ENCODE results near the gene NUDT14.

NUDT14 gene

GRCh38 chr14:105227346-105227745 is 46.2 kb upstream of the NUDT14 start:
- TF ChIP-seq CTCF (IDR thresholded peaks at IDR 0.05; ENCODE audit: low read depth, low read length): no peak
- no peak for TF ChIP-seq EZH2phosphoT487 (IDR thresholded peaks at IDR 0.05; ENCODE audit: low read depth)
- Histone ChIP-seq H3K9ac (ENCODE audit: low read length) (no peak overlapping the region), H3K4me3 (ENCODE audit: low read length) (no peak overlapping the region), H3K36me3 (replicated peaks; ENCODE audit: low read depth, low read length) (peaks cover 11% of the 10 kb centered on the region), H3K4me1 (ENCODE audit: low read length) (no peaks in the 10 kb centered on the region), H4K20me1 (ENCODE audit: insufficient read depth, low read length) (no peaks in the 10 kb centered on the region), H3K79me2 (ENCODE audit: low read length) (0 out of 2 replicates have a peak, but pooled peaks cover 3% of the 10 kb centered on the region), H3K27ac (ENCODE audit: low read length) (no peak overlapping the region), H3K4me2 (ENCODE audit: low read length) (no peak overlapping the region), H3K27me3 (ENCODE audit: low read depth, low read length) (no peaks in the 10 kb centered on the region), H3K9me3 (ENCODE audit: insufficient read depth, low read length) (no peaks in the 10 kb centered on the region; the same call in 1 of the 2 replicates), H2AFZ (ENCODE audit: low read depth, low read length) (no peak overlapping the region)

GRCh38 chr14:105226198-105226597 is 45.1 kb upstream of the NUDT14 start:
- H3K79me2 ChIP-seq (ENCODE audit: low read length): no peaks in the 10 kb centered on the region
- H3K9me3 ChIP-seq (ENCODE audit: insufficient read depth, low read length): no peaks in the 10 kb centered on the region
- no peak overlapping the region for H3K27ac ChIP-seq (ENCODE audit: low read length)
- no peaks in the 10 kb centered on the region for H4K20me1 ChIP-seq (ENCODE audit: insufficient read depth, low read length)
- no peak overlapping the region for H3K9ac ChIP-seq (ENCODE audit: low read length)
- no peaks in the 10 kb centered on the region for H3K4me1 ChIP-seq (ENCODE audit: low read length)
- H3K4me3 ChIP-seq (ENCODE audit: low read length): no peak overlapping the region
- H3K4me2 ChIP-seq (ENCODE audit: low read length): no peak overlapping the region
- no peaks in the 10 kb centered on the region for H3K27me3 ChIP-seq (ENCODE audit: low read depth, low read length)
- no peak overlapping the region for H2AFZ ChIP-seq (ENCODE audit: low read depth, low read length)
- peaks cover 11% of the 10 kb centered on the region for H3K36me3 ChIP-seq (replicated peaks; ENCODE audit: low read depth, low read length)
- TF ChIP-seq CTCF (IDR thresholded peaks at IDR 0.05; ENCODE audit: low read depth, low read length): no peak

- H2AFZ ChIP-seq (ENCODE audit: low read depth, low read length): no peak overlapping the region
- no peaks in the 10 kb centered on the region for H4K20me1 ChIP-seq (ENCODE audit: insufficient read depth, low read length)
- no peaks in the 10 kb centered on the region for H3K27me3 ChIP-seq (ENCODE audit: low read depth, low read length)
- no peaks in the 10 kb centered on the region for H3K9me3 ChIP-seq (ENCODE audit: insufficient read depth, low read length)
- no peaks in the 10 kb centered on the region for H3K79me2 ChIP-seq (ENCODE audit: low read length)
- no peak overlapping the region for H3K9ac ChIP-seq (ENCODE audit: low read length)
- no peak overlapping the region for H3K4me3 ChIP-seq (ENCODE audit: low read length)
- no peak overlapping the region for H3K27ac ChIP-seq (ENCODE audit: low read length)
- peaks cover 11% of the 10 kb centered on the region for H3K36me3 ChIP-seq (replicated peaks; ENCODE audit: low read depth, low read length)
- no peak overlapping the region for H3K4me2 ChIP-seq (ENCODE audit: low read length)
- TF ChIP-seq EZH2phosphoT487 (IDR thresholded peaks at IDR 0.05; ENCODE audit: low read depth) (no peak), CTCF (IDR thresholded peaks at IDR 0.05; ENCODE audit: low read depth, low read length) (no peak)
- no peaks in the 10 kb centered on the region for H3K4me1 ChIP-seq (ENCODE audit: low read length)
These were observed 43.9 kb upstream of the NUDT14 start for GRCh38 chr14:105224845-105225570.

- H3K4me1 ChIP-seq (ENCODE audit: low read length): no peaks in the 10 kb centered on the region
- no peak overlapping the region for H3K9ac ChIP-seq (ENCODE audit: low read length)
These were observed 42.8 kb upstream of the NUDT14 start for GRCh38 chr14:105223770-105224544.

More at GRCh38 chr14:105223770-105224544, 42.8 kb upstream of the NUDT14 start:
- Histone ChIP-seq H3K36me3 (replicated peaks; ENCODE audit: low read depth, low read length) (peaks cover 11% of the 10 kb centered on the region), H3K27ac (ENCODE audit: low read length) (no peak overlapping the region), H3K27me3 (ENCODE audit: low read depth, low read length) (no peaks in the 10 kb centered on the region), H3K9me3 (ENCODE audit: insufficient read depth, low read length) (no peaks in the 10 kb centered on the region), H3K4me3 (ENCODE audit: low read length) (no peak overlapping the region), H2AFZ (ENCODE audit: low read depth, low read length) (no peak overlapping the region), H4K20me1 (ENCODE audit: insufficient read depth, low read length) (no peaks in the 10 kb centered on the region), H3K79me2 (ENCODE audit: low read length) (no peaks in the 10 kb centered on the region), H3K4me2 (ENCODE audit: low read length) (no peak overlapping the region)
- TF ChIP-seq EZH2phosphoT487 (IDR thresholded peaks at IDR 0.05; ENCODE audit: low read depth): no peak
- no peak for TF ChIP-seq CTCF (IDR thresholded peaks at IDR 0.05; ENCODE audit: low read depth, low read length)

All from OCI-LY3 (cell line).